H1 (cell line): Measurements from ENCODE around the gene ZNF143. TPM values are rescaled to one million over a fixed set of nuclear protein-coding genes. Genes with fewer than 3 reads are reported as not detected.

Experiments
- CBX8 ChIP-seq: fragments of 300-800, 300-1000 bp; sonication (generic); IDR thresholded peaks from 2 replicates; pipeline ENCODE4 v1.7.1; 2016; ENCODE audit warnings: low read depth, low read length, borderline replicate concordance
- E2F6 ChIP-seq: IDR thresholded peaks from 2 replicates; pipeline ENCODE4 v1.6.1; 2012; ENCODE audit warnings: inconsistent platforms
- EZH2 ChIP-seq: fragments of 200-600 bp; sonication (generic); IDR thresholded peaks from 2 replicates; pipeline ENCODE4 v1.7.1; 2012; ENCODE audit warnings: low read depth, mild to moderate bottlenecking, moderate library complexity, low read length, inconsistent platforms; ENCODE audit not compliant: severe bottlenecking
- NRF1 ChIP-seq: IDR thresholded peaks from 2 replicates; pipeline ENCODE4 v1.6.1; 2011; ENCODE audit warnings: mild to moderate bottlenecking, low read depth, low read length, improper control_type of control experiment
- RFX5 ChIP-seq: IDR thresholded peaks from 2 replicates; pipeline ENCODE4 v1.6.1; 2011; ENCODE audit warnings: low read depth, low read length, improper control_type of control experiment, borderline replicate concordance
- SIX5 ChIP-seq: IDR thresholded peaks from 2 replicates; pipeline ENCODE4 v1.6.1; 2011; ENCODE audit warnings: mild to moderate bottlenecking, low read depth, low read length
- SP1 ChIP-seq: IDR thresholded peaks from 2 replicates; pipeline ENCODE4 v1.6.1; 2011; ENCODE audit warnings: low read depth, low read length
- USF2 ChIP-seq: IDR thresholded peaks from 2 replicates; pipeline ENCODE4 v1.6.1; 2011; ENCODE audit warnings: low read length, improper control_type of control experiment
- polyA plus RNA-seq, 7 experiments: library from polyadenylated mRNA; depleted of rRNA in 3 of 7; stranded (reverse) in 5 of 7; unstranded in 2 of 7; fragments of >200 nt in 5 of 7; fragments of 200-250 nt in 2 of 7; gene quantifications; 1 replicate in 5 of 7; 2 replicates in 1 of 7; 4 replicates in 1 of 7; pipeline versions ENCODE4 v1.2.1 to v1.2.3, GENCODE V29; 2011 to 2013; ENCODE audit warnings: missing spikeins in 2 of 7, mixed read lengths in 2 of 7
- total RNA-seq: library from RNA; stranded (reverse); fragmentation: NEBNext Ultra II Directional; extraction: Animal tissue kit (Norgen Biotek cat#: 25700); gene quantifications from 2 replicates; pipeline ENCODE4 v1.2.1, GENCODE V29; 2021

The ZNF143 gene
- total and polyA plus RNA-seq, 2 of the 8 experiments (the other 6 are each of a cell fraction or from before 2014, with no cell fraction given), result 43.0 to 69.2 TPM

- TF ChIP-seq E2F6 (peak; percentile 31; the same call in 1 of the 2 replicates), CBX8 (no peak), NRF1 (no peak), EZH2 (no peak), SP1 (peak; percentile 95), USF2 (no peak), SIX5 (peak; percentile 50; the same call in 1 of the 2 replicates), RFX5 (no peak)
Measured at GRCh38 chr11:9460322-9461062, at the start of gene ZNF143 (continued).
